ENCODE measurements around the gene NOP10. TPM values are rescaled to one million over a fixed set of nuclear protein-coding genes. Genes with fewer than 3 reads are reported as not detected.

Gene NOP10
- total RNA-seq, 1 experiment from 2014 or later = 235 TPM

DNA sequence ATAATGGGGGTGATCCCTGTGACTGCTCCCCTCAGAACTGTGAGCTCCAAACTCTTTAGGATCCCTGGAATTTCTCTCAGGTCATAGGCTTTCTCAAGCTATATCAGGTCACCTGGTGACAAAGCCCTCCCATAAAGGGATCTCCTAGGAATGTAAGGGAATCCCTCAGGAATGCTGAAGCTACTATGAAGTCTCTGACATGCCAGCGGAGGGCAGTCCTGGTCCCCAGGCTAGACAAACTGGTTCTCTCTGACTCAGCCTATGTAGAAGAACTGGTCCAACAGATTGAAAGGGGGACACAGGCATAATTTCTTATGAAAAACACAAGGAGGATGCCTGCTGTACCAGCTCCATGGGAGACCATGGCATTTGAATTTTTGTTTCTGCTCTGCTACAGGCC, 17.4 kb upstream of the NOP10 start:
- Histone ChIP-seq H3K27ac (ENCODE audit: insufficient read length, low read depth, low read length) (no peak overlapping the region), H3K56ac (ENCODE audit: insufficient read length, low read depth, low read length) (no peak overlapping the region), H3K4me2 (ENCODE audit: insufficient read depth, insufficient read length, low read length) (no peak overlapping the region), H2BK20ac (ENCODE audit: low read depth, low read length, poor library complexity, severe bottlenecking) (no peak overlapping the region), H3K9ac (ENCODE audit: extremely low read depth, insufficient read length, low read length) (no peak overlapping the region), H2BK15ac (ENCODE audit: low read depth, low read length) (no peak overlapping the region), H3K79me2 (ENCODE audit: insufficient read depth, low read length) (peaks cover 3% of the 10 kb centered on the region; the same call in 1 of the 2 replicates), H4K8ac (replicated peaks; ENCODE audit: insufficient read length, low read depth, low read length) (no peak overlapping the region), H3K79me1 (ENCODE audit: insufficient read depth, low read depth, low read length, poor library complexity, severe bottlenecking) (peaks cover 5% of the 10 kb centered on the region), H3K23ac (ENCODE audit: insufficient read length, low read depth, low read length) (no peak overlapping the region), H3K14ac (ENCODE audit: insufficient read depth, low read length) (no peak overlapping the region), H2BK5ac (ENCODE audit: insufficient read length, low read length) (no peak overlapping the region), H3K18ac (ENCODE audit: insufficient read length, low read depth, low read length) (no peak overlapping the region), H3K4ac (ENCODE audit: low read depth, low read length) (no peak overlapping the region), H2AK5ac (ENCODE audit: insufficient read length, low read length) (no peak overlapping the region), H2BK12ac (ENCODE audit: insufficient read length, low read depth, low read length) (no peak overlapping the region), H3K27me3 (ENCODE audit: insufficient read depth, low read length) (no peaks in the 10 kb centered on the region), H2AFZ (ENCODE audit: low read length) (no peak overlapping the region), H4K20me1 (ENCODE audit: control insufficient read depth, insufficient read depth, insufficient read length) (no peaks in the 10 kb centered on the region), H3K23me2 (ENCODE audit: insufficient read length, low read depth, low read length, poor library complexity, severe bottlenecking) (no peaks in the 10 kb centered on the region), H4K91ac (ENCODE audit: insufficient read length, low read depth, low read length) (no peak overlapping the region), H3K9me3 (ENCODE audit: control insufficient read depth, low read depth, low read length) (no peaks in the 10 kb centered on the region), H3K4me1 (ENCODE audit: insufficient read depth, low read length) (0 out of 2 replicates have a peak, but pooled peaks cover under 1% of the 10 kb centered on the region), H4K5ac (ENCODE audit: insufficient read length, low read depth, low read length) (no peak overlapping the region), H2BK120ac (ENCODE audit: low read depth, low read length, poor library complexity, severe bottlenecking) (no peak overlapping the region), H3T11ph (ENCODE audit: low read length) (no peak overlapping the region)
- peak overlapping the region in 2 of 3 experiments; percentile 63 to 72; a peak in 2 of 7 replicates for H3K27ac Mint-ChIP-seq
- no peak overlapping the region for H3K4me3 Mint-ChIP-seq
- DNase-seq = no peak
- peaks cover 9 to 15% of the 10 kb centered on the region in 2 experiments for H3K4me1 Mint-ChIP-seq
- no peaks in the 10 kb centered on the region; the same call in 1 of the 2 replicates for H3K27me3 Mint-ChIP-seq (ENCODE audit: low read depth)
- TF ChIP-seq, protein P1, sequence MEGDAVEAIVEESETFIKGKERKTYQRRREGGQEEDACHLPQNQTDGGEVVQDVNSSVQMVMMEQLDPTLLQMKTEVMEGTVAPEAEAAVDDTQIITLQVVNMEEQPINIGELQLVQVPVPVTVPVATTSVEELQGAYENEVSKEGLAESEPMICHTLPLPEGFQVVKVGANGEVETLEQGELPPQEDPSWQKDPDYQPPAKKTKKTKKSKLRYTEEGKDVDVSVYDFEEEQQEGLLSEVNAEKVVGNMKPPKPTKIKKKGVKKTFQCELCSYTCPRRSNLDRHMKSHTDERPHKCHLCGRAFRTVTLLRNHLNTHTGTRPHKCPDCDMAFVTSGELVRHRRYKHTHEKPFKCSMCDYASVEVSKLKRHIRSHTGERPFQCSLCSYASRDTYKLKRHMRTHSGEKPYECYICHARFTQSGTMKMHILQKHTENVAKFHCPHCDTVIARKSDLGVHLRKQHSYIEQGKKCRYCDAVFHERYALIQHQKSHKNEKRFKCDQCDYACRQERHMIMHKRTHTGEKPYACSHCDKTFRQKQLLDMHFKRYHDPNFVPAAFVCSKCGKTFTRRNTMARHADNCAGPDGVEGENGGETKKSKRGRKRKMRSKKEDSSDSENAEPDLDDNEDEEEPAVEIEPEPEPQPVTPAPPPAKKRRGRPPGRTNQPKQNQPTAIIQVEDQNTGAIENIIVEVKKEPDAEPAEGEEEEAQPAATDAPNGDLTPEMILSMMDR (conservative IDR thresholded peaks at IDR 0.05) = no peak; the same call in 2 of the 3 replicates
- H3K9me3 Mint-ChIP-seq = no peaks in the 10 kb centered on the region
- no CpG with 5 or more reads among the region's 1 CpG for WGBS (ENCODE audit: extremely low coverage, insufficient read length, low lambda C conversion rate)
- peaks cover 35 to 72% (median 72%) of the 10 kb centered on the region in 3 experiments; a peak in 6 of 7 replicates for H3K36me3 Mint-ChIP-seq (ENCODE audit: insufficient read depth in 1 of 3, low read depth in 3 of 3)
